IPS-NIHi7 (cell line): ENCODE results near the gene XRCC3.
"Not testable (repeated sequence)": the region's sequence is repeated elsewhere in the genome, so short reads cannot be mapped to it uniquely, and the experiment has no call there.

Experiments used
- DNase-seq: peaks from one replicate; pipeline ENCODE4 v3.0.0; 2012; ENCODE audit warnings: mixed read lengths; ENCODE audit errors: extremely low spot score

The XRCC3 gene

DNA sequence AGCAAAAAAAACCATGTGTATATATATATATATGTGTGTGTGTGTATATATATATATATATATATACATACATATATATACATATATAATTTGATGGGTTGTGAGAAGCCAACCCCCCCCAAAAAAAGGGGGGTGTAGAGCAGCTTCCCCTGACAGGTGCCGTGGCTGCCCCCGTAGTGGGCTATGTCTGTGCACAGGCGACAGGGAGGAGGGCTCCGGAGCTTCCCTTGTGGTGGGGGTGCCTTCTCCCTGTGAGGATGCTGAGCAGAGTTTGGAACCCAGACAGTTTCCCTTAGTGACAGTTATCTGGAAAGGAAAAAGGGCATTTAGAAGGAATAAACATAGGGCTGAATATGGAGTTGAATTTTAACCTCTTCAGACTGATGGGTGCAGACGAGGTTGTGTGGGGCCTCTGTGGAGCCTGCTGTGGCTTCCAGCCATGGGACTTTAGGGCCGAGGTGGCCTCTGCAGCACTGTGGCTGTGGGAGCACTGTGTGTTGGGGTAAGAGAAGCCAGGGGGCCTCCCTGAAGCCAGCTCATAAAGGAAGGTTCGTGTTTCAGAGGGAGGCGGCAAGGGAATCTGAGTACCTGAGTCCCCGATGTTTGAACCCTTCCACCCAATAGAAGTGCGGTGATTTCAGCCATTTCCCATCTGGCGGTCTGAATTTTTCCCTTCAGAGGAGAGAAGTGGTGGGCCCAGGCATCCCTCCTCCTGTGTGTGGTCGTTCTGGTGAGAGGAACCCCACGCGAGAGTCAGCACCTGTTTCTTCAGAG, 19.8 kb downstream of the XRCC3 start:
- DNase-seq, result no peak

DNA sequence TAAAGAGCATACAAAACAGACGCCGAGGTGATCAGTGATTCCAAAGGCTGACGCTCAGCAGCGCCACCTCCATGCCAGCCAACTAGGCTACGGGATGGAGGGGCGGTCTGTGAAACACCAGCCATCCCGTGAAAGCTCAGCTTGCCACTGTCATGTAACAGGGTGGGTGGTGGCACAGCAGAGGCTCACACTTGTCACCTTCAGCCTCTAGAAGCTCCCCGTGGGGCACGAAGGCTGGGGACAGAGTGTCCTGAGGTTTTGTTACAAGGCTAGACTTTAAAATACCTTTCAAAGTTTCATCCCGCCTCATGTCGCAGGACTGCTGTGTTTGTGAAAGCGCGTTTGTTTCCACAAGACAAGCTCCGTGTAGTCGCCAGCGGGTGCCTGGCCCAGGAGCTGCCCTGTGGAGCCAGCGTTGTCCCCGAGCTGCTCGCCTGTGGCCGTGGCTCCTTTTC, 20.7 kb downstream of the XRCC3 start:
- peak; percentile 45 for DNase-seq

DNA sequence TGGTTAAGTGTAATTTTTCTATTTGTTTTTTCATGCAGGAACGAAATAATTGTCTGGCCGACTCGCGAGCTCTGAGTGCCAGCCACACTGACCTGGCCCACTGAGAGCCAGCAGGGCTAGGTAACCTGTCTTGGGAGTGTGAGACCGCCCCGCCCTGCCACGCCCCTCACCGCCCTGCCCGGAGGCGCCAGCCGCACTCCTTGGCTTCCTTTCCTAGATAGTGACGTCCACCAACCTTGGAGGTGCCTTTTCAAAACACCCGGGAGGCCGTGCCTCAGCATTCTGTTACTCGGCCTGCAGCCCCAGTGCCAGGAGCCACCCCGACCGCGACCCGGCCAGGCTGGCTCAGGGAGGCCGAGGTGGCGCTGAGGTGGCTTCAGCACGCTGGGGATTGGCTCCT, 21.7 kb downstream of the XRCC3 start:
- DNase-seq, result no peak

DNA sequence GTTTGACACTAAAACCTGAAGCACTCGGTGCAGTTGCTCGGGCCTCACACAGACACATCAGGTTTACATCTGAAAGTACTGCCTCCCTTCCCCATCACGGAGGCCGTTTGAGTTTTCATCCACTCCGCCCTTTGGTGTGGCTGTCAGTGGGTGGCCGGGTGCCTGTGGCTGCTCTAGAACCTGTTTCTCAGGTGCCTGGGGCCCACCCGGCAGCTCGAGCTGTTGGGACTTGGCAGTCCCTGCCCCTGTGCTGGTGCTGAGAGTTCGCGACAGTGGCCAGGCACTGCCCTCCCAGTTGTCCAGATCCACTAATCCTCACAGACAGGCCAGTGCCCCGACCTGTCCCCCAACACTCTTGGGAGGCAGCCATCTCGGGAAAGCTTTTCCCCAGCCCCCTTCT, 22.4 kb downstream of the XRCC3 start:
- DNase-seq, result no peak

DNA sequence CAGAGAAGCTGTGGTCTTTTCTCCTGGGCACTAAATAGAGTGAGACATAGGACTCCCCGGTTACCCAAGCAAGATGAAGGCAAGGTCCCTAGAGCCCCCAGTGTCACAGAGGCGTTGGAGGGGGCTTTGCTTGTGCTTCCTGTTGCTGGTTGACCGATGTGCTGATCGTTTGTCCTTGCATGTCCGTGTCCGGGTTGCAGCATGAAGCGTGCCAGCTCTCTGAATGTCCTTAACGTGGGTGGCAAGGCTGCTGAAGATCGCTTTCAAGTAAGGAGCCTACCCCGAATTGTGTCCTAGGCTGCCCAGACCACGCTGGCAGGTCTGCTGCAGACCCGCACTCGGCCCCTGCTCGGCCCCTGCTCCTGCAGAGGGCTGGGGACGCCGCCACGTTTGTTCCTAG, 23.1 kb downstream of the XRCC3 start:
- DNase-seq, result no peak

DNA sequence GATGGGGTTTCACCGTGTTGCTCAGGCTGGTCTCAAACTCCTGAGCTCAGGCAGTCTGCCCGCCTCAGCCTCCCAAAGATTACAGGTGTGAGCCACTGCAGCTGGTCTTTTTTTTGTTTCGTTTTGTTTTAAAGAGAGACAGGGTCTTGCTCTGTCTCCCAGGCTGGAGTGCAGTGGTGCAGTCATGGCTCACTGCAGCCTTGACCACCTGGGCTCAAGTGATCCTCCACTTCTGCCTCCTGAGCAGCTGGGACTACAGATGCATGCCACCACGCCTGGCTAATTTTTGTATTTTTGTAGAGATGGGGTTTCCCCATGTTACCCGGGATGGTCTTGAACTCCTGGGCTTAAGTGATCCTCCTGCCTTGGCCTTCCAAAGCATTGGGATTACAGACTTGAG, 23.6 kb downstream of the XRCC3 start:
- not testable (repeated sequence) for DNase-seq

DNA sequence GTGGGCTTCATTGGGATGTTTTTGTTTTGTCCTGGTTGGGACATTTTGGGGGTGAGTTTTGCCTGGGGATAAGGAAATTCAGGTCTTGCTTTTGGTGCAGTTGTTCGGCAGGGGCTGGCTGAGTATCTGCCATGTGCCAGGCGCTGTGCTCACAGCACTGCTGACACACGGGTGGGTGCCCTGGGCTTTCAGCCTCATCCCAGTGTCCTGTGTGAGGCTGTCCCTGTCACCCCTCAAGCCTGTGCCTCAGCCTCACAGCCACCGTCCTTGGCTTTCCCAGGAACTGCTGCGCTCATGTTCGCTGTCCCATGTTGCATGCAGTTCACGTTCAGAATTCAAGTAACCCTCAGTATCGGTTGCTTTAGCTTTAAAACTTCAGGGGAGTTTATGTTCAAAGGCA, 24.9 kb downstream of the XRCC3 start:
- no peak for DNase-seq

DNA sequence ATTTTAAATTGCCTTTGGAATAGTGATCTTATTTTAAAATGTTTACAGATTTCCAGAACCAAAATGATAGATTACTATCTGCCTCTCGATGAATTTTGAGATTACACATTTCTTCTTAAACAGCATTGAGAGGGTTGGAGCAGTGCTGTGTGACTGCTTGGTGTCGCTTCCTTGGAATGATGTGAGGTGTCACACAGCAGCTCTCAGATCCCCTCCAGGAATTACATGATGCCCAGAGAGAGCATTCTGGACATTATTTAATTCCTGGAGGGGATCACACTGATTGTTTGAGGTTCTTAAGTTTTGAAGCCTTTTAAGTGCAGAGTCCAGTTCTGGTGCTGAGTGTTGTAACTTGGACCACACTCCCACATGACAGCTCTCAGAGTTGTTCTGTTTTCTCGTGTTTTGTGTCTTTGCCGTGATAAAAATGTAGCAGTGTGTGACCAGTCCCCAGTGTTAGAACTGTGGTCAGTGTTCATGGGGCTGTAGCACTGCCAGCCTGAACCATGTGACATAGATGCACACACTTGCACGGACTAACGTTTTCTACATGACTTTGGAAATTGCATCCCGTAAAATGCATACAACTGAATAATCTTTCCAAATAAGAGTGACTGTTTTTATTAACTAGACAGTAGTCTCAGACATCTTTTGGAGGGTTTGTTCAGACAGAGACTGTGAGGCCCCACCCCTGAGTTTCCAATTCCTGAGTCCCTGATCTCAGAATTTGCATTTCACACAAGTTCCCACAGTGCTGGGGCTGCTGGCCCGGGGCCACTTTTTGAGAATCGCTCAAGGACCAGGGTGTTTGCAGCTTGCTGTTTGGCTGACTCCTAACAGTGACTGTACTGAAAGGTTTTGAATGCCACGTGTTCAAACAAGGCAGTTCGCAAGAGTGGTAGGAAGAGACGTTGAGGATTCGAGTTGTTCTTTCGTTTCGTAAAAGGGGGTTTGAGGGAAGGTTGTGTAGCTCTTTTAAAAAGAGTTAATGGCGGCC, 26.0 kb downstream of the XRCC3 start:
- DNase-seq, result no peak

DNA sequence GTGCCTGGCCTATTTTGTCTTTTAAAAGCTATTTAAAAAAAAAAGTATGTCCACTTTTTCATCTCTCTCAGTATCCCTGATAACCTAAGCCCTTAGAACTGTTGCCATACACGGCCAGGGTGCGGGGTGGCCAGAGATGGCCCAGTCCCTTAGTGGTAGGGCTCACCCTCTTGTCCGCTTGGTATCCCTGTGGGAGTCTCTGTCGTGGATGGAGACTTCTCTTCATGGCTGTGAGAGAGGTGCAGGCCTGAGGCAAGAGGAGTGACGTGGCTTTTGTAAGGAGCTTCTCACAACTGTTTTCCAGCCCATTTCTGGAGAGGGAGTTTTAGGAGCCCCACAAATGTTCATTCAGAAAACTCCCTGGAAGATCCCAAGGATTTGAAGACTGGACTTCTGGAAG, 26.8 kb downstream of the XRCC3 start:
- no peak for DNase-seq

DNA sequence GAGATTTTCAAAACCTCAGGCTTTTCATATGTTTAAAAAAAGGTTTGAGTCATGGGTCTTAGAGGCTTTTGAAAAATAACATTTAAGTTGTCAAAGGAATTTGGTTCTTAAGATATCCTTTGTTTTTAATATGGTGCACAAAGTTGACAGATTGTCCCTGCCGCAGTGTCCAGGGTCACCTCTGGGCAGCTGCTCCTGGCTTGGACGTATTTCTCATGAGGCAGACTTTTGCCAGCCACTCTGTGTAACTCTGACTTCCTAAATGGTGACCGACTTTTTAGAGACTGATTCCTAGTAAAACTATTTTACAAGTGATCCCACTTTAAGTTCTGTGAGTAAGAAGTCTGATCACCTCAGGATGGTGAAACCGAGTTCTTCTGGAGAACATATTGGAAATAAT, 27.5 kb downstream of the XRCC3 start:
- DNase-seq, result no peak

DNA sequence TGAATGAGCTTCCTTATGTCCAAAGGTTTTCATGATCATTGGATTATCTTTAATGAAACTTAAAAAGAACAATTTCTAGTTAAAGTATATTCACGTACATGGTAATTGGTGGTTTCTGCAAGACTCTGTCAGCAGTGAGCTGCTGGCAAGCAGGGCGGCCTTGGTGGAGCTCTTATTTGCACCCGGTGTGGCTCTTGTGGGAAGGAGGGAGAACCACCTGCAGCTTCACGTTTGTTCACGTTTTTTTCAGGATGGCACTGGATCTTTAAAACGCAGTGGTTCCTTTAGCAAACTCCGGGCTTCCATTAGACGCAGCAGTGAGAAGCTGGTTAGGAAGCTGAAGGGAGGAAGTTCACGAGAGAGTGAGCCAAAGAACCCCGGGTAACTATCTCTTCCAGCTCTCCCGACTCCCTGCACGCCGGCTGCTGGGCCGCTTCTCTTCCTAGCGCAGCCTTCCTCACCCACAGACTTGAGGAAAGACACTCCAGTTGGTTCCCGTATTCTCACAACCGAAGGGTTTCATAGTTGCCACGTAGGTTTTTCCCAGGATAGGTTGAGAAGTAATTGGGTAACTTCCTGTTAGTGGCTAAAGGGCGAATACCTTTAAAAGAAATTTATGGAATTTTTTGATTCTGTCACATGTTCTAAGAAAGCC, 28.3 kb downstream of the XRCC3 start:
- DNase-seq, result no peak

DNA sequence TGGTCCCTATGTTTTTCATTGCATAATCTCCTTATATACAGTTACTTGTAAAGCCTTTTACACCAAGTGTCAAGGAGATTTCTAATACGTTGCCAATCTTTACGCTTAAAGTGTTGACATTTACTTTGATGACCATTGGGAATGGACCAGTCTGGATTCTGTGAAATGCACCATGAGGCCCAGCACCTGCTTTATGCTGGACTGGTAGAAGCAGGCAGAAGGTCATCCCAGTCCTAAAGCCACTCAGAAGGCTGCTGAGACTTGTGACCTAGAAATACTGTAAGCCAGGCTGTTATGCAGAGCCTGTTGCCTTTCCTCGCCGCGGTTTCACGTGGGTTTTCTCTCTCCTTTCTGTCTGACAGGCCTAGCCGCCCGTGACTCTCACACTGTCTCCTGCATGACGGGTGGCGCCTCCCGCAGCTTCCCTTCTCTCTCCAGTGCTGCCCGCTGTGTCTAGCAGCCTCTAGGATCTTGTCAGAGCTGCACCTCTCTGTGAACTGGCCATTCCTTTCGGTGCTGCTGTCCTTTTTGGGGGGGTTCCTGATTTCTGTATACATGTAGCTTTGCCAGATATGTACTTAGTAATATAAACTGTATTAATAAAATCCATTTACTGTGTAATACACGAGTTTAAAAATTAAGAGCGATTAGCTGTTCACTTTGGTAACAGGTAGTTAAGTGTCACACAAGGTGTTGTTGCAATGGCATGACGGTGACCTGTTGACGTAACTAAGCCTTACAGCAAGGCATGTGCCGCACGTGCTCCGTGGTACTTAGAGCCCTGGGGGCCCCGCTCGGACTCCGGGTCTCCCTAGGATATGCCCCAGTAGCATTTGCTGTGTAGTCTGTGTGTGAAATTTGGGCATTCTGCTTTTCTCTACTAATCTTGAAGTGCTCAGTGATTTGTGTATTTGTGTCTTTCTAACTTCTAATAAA, 29.7 kb downstream of the XRCC3 start:
- no peak for DNase-seq

DNA sequence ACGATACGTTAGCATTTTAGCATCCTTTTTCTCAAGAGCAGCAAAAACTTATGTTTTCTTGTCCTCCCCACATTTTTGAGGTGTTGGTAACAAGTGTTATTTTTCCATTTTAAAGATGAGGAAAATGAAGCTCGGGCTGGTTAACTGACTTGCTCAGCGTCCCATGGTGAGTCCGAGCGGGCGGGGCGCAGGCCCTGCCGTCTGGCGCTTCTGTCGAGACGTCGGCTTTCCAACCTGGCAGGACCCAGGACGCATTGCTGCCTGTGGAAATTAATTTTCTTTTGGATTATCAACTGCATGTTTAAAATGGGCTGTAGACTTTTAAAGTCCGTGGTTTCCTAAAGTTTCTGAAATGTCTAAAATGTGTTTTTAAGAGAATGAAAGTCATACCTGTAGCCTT, 30.4 kb downstream of the XRCC3 start:
- DNase-seq, result no peak

DNA sequence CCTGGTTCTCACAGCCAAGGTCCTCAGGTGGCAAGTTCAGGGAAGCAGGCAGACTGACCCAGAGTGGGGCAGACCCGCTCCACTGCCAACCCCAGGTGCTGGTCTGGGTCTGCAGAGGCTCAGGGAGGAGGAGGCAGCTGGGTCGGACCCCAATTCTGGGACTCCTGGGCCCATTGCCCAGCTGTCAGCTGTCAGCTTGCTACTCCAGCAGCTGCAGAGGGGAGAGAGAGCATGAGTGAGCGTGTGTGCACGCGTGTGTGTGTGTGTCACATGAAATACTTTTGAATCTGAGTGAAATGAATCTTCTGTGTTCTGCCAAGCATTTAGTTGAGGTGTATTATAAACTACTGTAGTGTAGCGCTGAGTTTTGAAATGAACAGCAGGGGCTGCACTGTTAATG, 30.8 kb downstream of the XRCC3 start:
- no peak for DNase-seq

DNA sequence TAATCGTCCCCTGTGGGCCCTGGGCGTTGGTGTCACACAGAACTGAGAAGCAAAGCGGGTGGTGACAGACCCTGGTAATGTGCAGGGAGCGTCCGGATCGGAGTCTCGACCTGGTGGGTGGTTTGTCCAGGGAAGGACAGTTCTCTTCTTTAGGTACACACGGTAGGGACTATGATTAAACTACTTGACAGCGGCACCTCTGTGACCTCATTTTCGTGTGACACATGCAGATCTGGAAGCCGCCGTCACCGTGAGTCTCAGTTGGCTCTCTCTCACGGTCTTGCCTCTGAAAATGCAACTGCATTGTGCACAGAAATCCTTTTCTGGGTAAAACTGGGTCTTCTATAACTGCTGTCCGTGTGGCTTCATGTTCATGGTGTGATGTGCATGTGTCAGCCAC, 32.1 kb downstream of the XRCC3 start:
- DNase-seq, result no peak

DNA sequence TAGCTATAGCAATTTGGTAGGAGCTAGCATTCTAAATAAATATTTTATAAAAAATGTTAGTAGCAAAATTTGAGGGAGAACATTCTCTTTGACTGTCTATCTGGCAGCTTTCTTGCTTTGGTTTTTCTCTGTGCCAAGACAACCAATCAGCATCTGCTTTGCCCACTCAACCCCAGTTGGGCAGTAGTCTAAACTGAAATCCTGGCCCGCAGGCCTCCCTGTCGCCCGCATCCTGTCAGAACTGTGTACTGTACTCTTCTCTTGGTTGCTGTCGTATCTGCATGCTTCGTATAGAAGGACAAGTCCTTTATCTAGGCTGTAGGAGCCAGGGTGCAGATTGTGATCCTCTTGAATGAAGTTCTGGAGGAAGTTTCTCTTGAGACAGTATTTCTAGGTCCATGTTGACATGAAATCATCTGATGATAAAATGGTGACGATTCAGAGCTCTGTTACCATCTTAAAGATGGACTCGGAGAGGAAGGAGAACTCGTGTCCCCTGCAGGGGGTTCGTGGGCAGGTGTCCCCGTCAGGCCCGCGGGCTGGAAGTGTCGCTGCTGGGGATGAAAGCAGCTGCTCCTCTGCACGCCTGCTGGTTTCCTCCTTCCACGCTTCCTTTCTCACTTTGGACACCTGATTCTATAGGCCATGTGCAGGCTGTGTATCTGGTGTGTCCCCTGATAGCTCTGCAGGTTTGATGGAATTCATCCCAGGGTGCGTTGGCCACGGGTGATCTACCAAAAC, 34.6 kb downstream of the XRCC3 start:
- no peak for DNase-seq

DNA sequence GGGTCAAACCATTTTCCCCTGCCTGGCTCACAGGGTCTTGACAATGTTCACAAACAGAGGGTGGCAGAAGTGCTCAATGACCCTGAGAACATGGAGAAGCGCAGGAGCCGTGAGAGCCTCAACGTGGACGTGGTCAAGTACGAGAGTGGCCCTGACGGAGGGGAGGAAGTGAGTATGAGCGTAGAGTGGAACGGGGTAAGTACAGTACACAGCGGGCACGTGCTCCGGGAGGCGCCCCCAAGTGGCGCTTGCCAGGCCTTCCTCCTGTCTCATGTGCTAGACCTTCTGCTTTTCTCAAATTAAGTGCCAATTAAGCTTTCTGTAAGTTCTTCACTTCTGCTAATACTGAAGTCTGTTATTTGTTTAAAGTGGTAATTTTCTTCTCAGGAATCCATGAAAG, 35.9 kb downstream of the XRCC3 start:
- peak; percentile 77 for DNase-seq

DNA sequence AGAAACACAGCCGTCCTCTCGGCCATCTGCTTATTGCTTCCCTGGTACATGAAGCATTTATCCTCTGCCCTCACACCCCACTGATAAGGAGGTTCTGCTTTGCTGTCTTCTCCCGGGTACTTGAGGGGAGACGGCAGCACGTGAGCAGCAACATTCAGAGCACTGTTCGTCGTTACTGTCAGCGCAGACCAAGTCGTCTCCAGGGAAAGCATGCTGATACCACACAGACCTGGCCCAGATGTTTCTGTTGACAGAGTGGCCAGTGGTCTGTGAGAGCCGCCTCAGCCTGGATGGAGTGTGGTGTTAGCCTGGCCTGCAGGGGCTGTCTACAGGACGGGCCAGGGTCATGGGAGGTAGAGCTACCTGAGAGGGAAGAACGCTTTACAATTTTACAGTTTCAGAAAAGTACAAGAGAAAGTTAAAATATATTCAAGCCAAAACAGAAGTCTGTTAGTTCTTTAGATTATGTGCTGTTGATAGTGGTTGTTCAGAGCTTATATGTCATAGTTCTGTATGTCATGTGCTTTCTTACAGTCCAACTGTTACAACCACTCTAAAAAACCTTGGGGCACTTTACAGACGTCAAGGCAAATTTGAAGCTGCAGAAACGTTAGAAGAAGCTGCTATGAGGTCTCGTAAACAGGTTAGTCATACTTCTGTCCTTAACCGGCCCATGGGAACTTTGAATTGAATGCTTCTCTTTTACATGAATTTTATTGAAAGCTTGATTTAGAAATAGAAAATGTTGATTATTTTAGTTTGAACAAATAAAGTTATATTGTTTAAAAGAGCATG, 38.2 kb downstream of the XRCC3 start:
- DNase-seq, result no peak

DNA sequence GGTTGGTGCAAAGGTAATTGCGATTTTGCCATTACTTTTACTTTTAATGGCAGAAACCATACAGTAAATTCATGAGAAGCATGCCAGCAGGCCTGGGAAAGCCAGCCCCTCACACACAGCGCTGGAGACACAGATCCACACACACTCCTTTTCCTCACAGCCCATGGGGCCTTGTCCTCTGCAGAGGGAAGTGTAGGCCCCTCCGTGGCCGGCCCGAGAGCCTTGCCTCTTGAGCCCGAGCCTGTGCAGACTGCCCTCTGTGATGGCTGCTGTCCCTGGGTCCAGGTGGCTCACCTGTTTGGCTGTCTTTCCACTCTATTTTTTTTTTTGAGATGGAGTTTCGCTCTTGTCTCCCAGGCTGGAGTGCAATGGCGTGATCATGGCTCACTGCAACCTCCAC, 39.3 kb downstream of the XRCC3 start:
- no peak for DNase-seq

DNA sequence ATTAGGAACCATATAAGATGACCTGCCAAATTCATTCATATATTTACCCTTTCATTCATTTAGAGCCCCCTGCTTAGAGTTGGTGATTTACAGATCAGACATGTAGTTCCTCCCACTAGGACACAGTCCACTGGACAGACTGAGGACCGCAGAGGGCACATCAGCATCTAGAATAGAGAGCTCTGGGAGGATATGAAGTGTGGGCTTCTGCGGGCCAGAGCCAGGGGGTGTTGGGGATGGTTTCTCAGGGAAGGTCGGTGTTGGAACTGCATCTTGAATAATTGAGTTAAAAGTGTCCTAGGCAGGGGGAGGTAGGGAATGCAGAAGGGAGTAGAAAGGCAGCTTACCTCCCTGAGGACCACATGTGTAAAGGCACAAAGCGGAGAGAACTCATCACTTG, 43.3 kb downstream of the XRCC3 start:
- no peak for DNase-seq
